VCaP (cell line): ENCODE measurements around the gene OR2A12.

Experiments
- H3K27ac ChIP-seq: fragments of 450-650 bp; 2 replicates; pipeline ENCODE4 v1.5.1; 2017
- TF ChIP-seq, protein P1 (sequence below): fragments of 450-650 bp; conservative IDR thresholded peaks from 2 replicates; pipeline ENCODE4 v1.5.1; 2017; ENCODE audit warnings: mild to moderate bottlenecking, moderate library complexity

Gene OR2A12

DNA sequence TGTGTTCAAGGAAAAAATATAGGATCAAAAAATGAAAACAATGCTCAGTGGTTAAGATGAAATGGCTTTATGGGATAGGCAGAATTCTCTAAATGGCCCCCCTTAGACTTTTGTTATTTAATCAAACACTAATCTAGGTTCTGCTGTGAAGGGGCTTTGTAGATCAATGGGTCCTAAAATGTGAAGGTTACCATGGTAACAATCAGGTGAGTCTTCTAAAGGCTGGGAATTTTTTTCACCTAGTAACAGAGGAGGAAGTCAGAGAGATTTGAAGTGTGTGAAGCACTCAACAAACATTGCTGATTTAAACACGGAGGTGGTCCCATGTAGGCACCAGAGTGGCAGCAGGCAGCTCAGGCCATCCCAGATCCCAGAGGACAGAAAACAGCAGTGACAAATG, 48.0 kb downstream of the OR2A12 start:
- no peak overlapping the region for H3K27ac ChIP-seq

GRCh38 chr7:144137501-144137900, 51.4 kb downstream of the OR2A12 start:
- TF ChIP-seq, protein P1, sequence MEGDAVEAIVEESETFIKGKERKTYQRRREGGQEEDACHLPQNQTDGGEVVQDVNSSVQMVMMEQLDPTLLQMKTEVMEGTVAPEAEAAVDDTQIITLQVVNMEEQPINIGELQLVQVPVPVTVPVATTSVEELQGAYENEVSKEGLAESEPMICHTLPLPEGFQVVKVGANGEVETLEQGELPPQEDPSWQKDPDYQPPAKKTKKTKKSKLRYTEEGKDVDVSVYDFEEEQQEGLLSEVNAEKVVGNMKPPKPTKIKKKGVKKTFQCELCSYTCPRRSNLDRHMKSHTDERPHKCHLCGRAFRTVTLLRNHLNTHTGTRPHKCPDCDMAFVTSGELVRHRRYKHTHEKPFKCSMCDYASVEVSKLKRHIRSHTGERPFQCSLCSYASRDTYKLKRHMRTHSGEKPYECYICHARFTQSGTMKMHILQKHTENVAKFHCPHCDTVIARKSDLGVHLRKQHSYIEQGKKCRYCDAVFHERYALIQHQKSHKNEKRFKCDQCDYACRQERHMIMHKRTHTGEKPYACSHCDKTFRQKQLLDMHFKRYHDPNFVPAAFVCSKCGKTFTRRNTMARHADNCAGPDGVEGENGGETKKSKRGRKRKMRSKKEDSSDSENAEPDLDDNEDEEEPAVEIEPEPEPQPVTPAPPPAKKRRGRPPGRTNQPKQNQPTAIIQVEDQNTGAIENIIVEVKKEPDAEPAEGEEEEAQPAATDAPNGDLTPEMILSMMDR, result no peak
- H3K27ac ChIP-seq, result no peak overlapping the region

More for the DNA sequence above, 48.0 kb downstream of the OR2A12 start:
- TF ChIP-seq, protein P1, result no peak

GRCh38 chr7:144142187-144142586, 56.1 kb downstream of the OR2A12 start:
- TF ChIP-seq, protein P1, result no peak
- no peak overlapping the region for H3K27ac ChIP-seq

GRCh38 chr7:144144426-144144825, 58.3 kb downstream of the OR2A12 start:
- H3K27ac ChIP-seq, result no peak overlapping the region
- TF ChIP-seq, protein P1, result no peak

DNA sequence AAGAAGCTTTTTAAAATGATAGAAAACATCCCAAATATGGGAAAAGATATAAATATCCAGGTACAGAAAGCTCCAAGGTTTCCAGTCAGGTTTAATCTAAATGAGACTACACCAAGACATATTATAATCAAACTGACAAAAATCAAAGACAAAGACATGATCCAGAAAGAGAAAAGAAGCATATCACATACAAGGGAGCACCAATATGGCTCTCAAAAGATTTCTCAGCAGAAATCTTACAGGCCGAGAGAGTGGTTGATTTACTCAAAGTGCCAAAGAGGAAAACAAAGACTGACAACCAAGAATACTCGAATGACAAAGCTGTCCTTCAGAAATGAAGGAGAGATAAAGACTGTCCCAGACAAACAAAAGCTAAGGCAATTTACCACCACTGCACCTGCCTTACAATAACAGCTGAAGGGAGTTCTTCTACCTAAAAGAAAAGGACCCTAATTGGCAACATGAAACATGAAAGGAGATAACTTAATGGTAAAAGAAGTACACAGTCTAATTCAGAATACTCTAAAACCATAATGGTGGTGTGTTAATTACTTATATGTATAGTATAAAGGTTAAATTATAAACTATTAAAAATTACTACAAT, 62.2 kb downstream of the OR2A12 start:
- TF ChIP-seq, protein P1, result no peak
- H3K27ac ChIP-seq, result no peak overlapping the region
